HFF-Myc (cell line): ENCODE data around the gene HDLBP.

Source experiments
- DNase-seq: peaks from one replicate; pipeline ENCODE4 v3.0.0-alpha.2; 2011; ENCODE audit warnings: low read depth; ENCODE audit errors: extremely low read depth
- H3K4me3 ChIP-seq: replicated peaks from 2 replicates; pipeline ENCODE4 v1.5.1; 2011; ENCODE audit warnings: low read depth, mild to moderate bottlenecking, control low read depth, low read length
- TF ChIP-seq, protein P1 (sequence below): IDR thresholded peaks from 2 replicates; pipeline ENCODE4 v1.5.1; 2012; ENCODE audit warnings: mild to moderate bottlenecking, low read depth, low read length, control low read depth; ENCODE audit errors: missing control alignments

Gene HDLBP

DNA sequence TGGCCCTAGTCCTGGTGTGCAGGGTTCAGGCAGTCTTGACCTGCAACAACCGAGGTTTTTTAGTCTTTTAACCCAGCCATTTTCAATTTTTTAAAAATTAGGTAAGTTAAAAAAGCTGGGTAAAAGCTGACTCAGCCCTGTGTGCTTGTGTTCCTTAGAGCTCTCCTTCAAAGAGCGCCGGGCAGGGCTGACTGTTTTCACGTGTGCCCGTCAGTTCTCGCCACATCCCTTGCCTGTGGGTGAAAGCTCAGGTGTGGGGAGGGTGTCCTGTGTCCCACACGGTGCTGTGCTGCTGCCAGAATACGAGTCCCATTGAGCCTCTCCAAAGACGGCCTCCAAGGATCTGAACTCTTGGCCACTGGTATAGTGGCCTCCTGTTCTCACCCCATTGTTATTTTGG lies 132.3 kb downstream of the HDLBP start:
- no peak for DNase-seq
- TF ChIP-seq, protein P1, sequence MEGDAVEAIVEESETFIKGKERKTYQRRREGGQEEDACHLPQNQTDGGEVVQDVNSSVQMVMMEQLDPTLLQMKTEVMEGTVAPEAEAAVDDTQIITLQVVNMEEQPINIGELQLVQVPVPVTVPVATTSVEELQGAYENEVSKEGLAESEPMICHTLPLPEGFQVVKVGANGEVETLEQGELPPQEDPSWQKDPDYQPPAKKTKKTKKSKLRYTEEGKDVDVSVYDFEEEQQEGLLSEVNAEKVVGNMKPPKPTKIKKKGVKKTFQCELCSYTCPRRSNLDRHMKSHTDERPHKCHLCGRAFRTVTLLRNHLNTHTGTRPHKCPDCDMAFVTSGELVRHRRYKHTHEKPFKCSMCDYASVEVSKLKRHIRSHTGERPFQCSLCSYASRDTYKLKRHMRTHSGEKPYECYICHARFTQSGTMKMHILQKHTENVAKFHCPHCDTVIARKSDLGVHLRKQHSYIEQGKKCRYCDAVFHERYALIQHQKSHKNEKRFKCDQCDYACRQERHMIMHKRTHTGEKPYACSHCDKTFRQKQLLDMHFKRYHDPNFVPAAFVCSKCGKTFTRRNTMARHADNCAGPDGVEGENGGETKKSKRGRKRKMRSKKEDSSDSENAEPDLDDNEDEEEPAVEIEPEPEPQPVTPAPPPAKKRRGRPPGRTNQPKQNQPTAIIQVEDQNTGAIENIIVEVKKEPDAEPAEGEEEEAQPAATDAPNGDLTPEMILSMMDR = no peak
- H3K4me3 ChIP-seq = no peak overlapping the region

DNA sequence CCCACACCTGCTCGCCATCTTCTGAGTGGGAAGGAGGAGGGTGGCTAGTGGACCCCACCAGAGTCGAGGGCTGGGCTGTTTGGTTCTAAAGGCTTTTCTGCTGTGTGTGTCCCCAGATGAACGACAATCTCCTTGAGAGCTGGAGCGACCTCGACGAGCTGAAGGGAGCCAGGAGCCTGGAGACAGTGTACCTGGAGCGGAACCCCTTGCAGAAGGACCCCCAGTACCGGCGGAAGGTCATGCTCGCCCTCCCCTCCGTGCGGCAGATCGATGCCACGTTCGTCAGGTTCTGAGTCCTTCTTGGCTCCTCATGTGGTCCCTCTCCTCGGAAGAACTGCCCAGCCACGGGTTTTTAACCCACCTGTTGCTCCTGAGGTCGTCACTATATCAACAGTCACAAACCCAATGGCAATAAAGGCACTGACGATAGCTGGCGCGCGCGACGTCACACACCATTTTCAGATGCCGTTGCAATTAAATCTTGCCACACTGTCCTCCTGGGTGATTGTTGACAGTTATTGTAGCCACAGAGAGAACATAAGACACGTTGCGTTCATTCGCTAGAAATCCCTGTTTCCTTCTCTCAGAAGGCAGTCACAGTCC lies 132.8 kb downstream of the HDLBP start:
- no peak for DNase-seq
- H3K4me3 ChIP-seq = no peak overlapping the region
- TF ChIP-seq, protein P1 = no peak

DNA sequence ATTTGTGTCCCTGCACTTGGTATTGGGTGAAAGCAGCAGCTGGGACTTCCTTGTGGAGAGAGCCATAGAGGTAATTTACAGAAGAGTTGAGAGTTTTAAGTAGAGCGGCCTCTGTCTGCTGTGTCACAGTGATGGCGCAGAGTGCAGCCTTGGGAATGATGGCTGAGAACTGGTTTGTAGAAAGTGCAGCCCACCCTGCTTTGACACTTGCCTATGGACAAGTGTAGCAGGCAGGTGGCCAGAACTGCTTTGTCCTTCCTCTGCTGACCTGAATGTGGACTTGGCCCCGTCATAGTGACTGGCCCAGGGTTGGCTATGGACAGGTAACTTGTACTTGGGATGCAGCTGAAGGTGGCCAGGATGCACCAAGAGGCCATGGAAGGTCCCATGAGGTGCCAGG lies 133.3 kb downstream of the HDLBP start:
- DNase-seq = no peak
- TF ChIP-seq, protein P1 = no peak
- no peak overlapping the region for H3K4me3 ChIP-seq

DNA sequence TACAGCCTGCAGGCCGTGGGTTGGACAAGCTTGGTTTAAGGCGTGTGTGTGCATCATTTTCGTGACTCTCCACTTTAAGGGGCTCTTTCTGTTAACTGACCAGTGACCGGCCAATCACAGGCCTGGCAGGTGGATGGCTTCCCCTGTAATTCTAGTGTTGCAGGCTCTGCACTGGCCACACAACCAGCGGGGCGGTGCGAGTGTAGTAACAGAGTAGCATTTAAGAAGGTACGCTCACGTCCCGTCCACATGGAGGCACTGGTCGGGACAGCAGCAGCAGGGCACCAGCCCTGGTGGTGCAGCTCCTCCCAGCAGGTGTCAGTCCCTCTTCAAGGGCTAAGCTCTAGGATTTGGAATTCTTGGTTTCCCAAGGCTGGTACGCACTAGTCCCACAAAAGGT lies 135.0 kb downstream of the HDLBP start:
- no peak for DNase-seq

DNA sequence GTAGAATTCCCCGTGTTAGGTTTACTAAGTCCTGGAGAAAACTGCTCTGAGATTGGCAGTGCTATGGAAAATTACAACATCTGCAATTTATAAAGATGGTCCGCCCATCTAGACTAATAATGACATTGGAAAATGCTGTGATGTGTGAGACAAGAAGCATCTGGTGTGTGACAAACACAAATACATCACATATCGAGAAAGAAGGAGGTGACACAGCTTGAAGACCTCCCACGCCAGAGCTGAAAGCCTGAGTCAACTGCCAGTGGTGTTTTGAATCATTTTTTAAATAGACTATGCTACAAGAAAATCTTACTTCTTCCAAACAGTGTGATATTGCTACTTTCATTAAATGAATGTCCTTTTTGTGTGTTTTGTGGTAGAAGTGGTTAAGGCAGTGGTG lies 135.6 kb downstream of the HDLBP start:
- DNase-seq = no peak
- no peak overlapping the region for H3K4me3 ChIP-seq
- TF ChIP-seq, protein P1 = no peak

More for the DNA sequence above, 135.0 kb downstream of the HDLBP start:
- no peak overlapping the region for H3K4me3 ChIP-seq
- TF ChIP-seq, protein P1 = no peak

GRCh38 chr2:241178961-241179360 lies 136.5 kb downstream of the HDLBP start:
- DNase-seq = no peak
- TF ChIP-seq, protein P1 = no peak
- H3K4me3 ChIP-seq = no peak overlapping the region
